Panc1 (cell line): ENCODE data around the gene ZNF844.

Experiments used
- CTCF ChIP-seq: fragments of 450-650 bp; IDR thresholded peaks from 2 replicates; pipeline ENCODE4 v1.5.1; 2017; ENCODE audit warnings: mild to moderate bottlenecking
- SIN3A ChIP-seq: IDR thresholded peaks from 2 replicates; pipeline ENCODE4 v1.6.1; 2012; ENCODE audit warnings: low read depth, mild to moderate bottlenecking, low read length, moderate library complexity, borderline replicate concordance; ENCODE audit not compliant: insufficient read depth
- TCF7L2 ChIP-seq: IDR thresholded peaks from 2 replicates; pipeline ENCODE4 v1.6.1; 2011; ENCODE audit warnings: mild to moderate bottlenecking, low read depth, low read length, inconsistent platforms

DNA sequence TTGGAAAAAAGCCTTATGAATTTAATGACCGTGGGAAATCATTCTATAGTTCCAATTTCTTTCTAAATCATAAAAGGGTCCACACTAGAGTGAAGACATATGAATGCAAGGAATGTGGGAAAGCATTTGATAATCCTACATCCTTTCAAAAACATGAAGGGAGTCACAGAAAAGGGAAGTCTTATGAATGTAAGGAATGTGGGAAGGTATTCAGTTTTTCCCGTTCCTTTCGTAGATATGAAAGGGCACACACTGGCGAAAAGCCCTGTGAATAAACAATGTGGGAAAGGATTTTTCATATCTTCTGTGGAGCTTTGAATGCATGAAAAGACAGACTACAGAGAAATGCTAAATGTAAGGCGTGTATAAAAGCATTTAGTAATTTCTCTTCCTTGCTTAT is 48.6 kb downstream of the ZNF844 start:
- no peak for TF ChIP-seq CTCF
- no peak for TF ChIP-seq TCF7L2
- no peak for TF ChIP-seq SIN3A
